Measurements from ENCODE around the gene CCN6. TPM values are rescaled to one million over a fixed set of nuclear protein-coding genes. Genes with fewer than 3 reads are reported as not detected.

Gene CCN6
- total and polyA plus RNA-seq, 7 donors, result not detected

- WGBS, 2 donors, result 91 to 93% methylated on average over 6 of the region's 6 CpGs
- TF ChIP-seq, protein P1, sequence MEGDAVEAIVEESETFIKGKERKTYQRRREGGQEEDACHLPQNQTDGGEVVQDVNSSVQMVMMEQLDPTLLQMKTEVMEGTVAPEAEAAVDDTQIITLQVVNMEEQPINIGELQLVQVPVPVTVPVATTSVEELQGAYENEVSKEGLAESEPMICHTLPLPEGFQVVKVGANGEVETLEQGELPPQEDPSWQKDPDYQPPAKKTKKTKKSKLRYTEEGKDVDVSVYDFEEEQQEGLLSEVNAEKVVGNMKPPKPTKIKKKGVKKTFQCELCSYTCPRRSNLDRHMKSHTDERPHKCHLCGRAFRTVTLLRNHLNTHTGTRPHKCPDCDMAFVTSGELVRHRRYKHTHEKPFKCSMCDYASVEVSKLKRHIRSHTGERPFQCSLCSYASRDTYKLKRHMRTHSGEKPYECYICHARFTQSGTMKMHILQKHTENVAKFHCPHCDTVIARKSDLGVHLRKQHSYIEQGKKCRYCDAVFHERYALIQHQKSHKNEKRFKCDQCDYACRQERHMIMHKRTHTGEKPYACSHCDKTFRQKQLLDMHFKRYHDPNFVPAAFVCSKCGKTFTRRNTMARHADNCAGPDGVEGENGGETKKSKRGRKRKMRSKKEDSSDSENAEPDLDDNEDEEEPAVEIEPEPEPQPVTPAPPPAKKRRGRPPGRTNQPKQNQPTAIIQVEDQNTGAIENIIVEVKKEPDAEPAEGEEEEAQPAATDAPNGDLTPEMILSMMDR (IDR thresholded peaks at IDR 0.05), result no peak
- TF ChIP-seq POLR2AphosphoS5 (IDR thresholded peaks at IDR 0.05) (no peak), POLR2A (IDR thresholded peaks at IDR 0.05) (no peak), EP300 (IDR thresholded peaks at IDR 0.05) (no peak)
Observed at GRCh38 chr6:112031960-112032359, 21.9 kb upstream of the CCN6 start.

DNA sequence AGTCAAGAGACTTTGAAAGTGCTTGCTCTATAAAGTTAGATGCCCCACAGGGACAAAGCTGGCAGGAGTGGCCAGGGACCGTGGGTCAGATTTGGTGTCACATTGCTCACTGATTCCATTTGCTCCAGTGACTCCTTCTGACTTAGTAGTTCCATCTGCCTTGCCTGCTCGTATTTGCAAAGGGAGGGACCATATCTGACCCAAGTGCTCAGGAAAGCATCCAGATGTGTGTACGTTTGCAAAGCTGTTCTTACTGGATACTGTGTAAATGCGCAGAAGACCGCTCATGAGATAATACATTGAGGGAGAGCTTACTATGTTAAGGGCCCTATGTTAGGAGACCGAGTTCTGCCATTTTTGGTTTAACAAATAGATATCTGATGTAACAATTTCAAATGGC, 21.2 kb upstream of the CCN6 start:
- TF ChIP-seq EP300 (IDR thresholded peaks at IDR 0.05) (no peak), POLR2A (IDR thresholded peaks at IDR 0.05) (no peak), POLR2AphosphoS5 (IDR thresholded peaks at IDR 0.05) (no peak)
- TF ChIP-seq, protein P1 (IDR thresholded peaks at IDR 0.05), result no peak
- H3K9me3 ChIP-seq, result no peaks in the 10 kb centered on the region
- H3K27ac ChIP-seq, result no peak overlapping the region
- H3K27me3 ChIP-seq, result no peaks in the 10 kb centered on the region
- WGBS, 2 donors, result 71 to 84% methylated on average over 6 of the region's 6 CpGs
- DNase-seq, result no peak
- no peak overlapping the region for H3K4me3 ChIP-seq
- intact Hi-C loops (cut with DNase I), result no loop called here
- H3K4me1 ChIP-seq, result peaks cover 0 to 9% (median 3%) of the 10 kb centered on the region in 4 donors
- no peaks in the 10 kb centered on the region for H3K36me3 ChIP-seq

More at GRCh38 chr6:112031960-112032359, 21.9 kb upstream of the CCN6 start:
- no peaks in the 10 kb centered on the region for H3K9me3 ChIP-seq
- no peak overlapping the region for H3K27ac ChIP-seq
- peaks cover 0 to 5% (median 0%) of the 10 kb centered on the region in 4 donors for H3K4me1 ChIP-seq
- H3K27me3 ChIP-seq, result no peaks in the 10 kb centered on the region
- H3K4me3 ChIP-seq, result no peak overlapping the region
- H3K36me3 ChIP-seq, result no peaks in the 10 kb centered on the region
- DNase-seq, result no peak
- intact Hi-C loops (cut with DNase I), result no loop called here

GRCh38 chr6:112033791-112034615, 19.9 kb upstream of the CCN6 start:
- Histone ChIP-seq H3K27me3 (no peaks in the 10 kb centered on the region), H3K4me3 (no peak overlapping the region), H3K4me1 (peaks cover 0 to 22% (median 12%) of the 10 kb centered on the region in 4 donors), H3K9me3 (no peaks in the 10 kb centered on the region), H3K27ac (peak overlapping the region in 2 of 4 donors; percentile 61 to 74), H3K36me3 (no peaks in the 10 kb centered on the region)
- intact Hi-C loops (cut with DNase I), result no loop called here
- TF ChIP-seq EP300 (IDR thresholded peaks at IDR 0.05) (no peak), POLR2A (IDR thresholded peaks at IDR 0.05) (no peak), POLR2AphosphoS5 (IDR thresholded peaks at IDR 0.05) (no peak)
- TF ChIP-seq, protein P1 (IDR thresholded peaks at IDR 0.05), result no peak
- DNase-seq, result no peak
- WGBS, 2 donors, result 74 to 76% methylated on average over 6 of the region's 6 CpGs

DNA sequence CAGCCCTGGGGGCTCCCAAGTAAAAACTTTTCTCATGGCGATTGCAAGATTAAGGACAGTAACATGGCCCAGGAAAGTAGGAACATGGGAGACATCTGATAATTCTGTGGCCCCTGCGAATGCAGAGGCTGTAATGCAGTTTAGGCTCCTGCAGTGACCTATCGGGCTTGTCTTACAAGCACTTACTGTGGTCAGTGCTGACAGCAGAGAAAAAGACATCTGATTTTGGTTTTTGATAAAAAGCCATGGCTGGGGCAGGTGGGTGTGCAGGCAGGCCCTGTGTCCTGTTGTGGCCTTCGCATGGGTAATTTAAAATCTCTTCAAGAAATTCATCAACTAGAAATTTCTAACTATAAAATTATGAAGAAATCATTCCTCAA, 19.3 kb upstream of the CCN6 start:
- DNase-seq, result no peak
- Histone ChIP-seq H3K4me1 (peaks cover 0 to 22% (median 12%) of the 10 kb centered on the region in 4 donors), H3K27me3 (no peaks in the 10 kb centered on the region), H3K36me3 (no peaks in the 10 kb centered on the region), H3K4me3 (no peak overlapping the region), H3K9me3 (no peaks in the 10 kb centered on the region), H3K27ac (peak overlapping the region; percentile 8 to 74 (median 48))
- 89 to 95% methylated on average over 4 of the region's 4 CpGs for WGBS, 2 donors
- TF ChIP-seq EP300 (IDR thresholded peaks at IDR 0.05) (no peak), POLR2A (IDR thresholded peaks at IDR 0.05) (no peak), POLR2AphosphoS5 (IDR thresholded peaks at IDR 0.05) (no peak)
- TF ChIP-seq, protein P1 (IDR thresholded peaks at IDR 0.05), result no peak
- intact Hi-C loops (cut with DNase I), result no loop called here

Measured in sigmoid colon (tissue), 7 donors.